CMK (cell line): ENCODE data around the gene TAS2R5.
"Not testable (repeated sequence)": the region's sequence is repeated elsewhere in the genome, so short reads cannot be mapped to it uniquely, and the experiment has no call there.

Source experiments
- DNase-seq: peaks from one replicate; pipeline ENCODE4 v3.0.0-alpha.2; 2010; ENCODE audit warnings: low read depth

TAS2R5 gene

GRCh38 chr7:141789917-141790316, at the start of gene TAS2R5:
TAS2R5 (plus strand) TSS chr7:141790217; CDS start chr7:141790362, 145 bp downstream.
- DNase-seq, result no peak

GRCh38 chr7:141742229-141742628, 47.8 kb upstream of the TAS2R5 start:
- DNase-seq, result no peak

GRCh38 chr7:141744131-141744530, 45.9 kb upstream of the TAS2R5 start:
- DNase-seq, result no peak

GRCh38 chr7:141748396-141748795, 41.6 kb upstream of the TAS2R5 start:
- DNase-seq, result no peak

- not testable (repeated sequence) for DNase-seq
Measured at GRCh38 chr7:141751904-141752303, 38.1 kb upstream of the TAS2R5 start.

- no peak for DNase-seq
Measured at GRCh38 chr7:141752634-141753033, 37.4 kb upstream of the TAS2R5 start.

GRCh38 chr7:141754939-141755338, 35.1 kb upstream of the TAS2R5 start:
- DNase-seq, result no peak

- DNase-seq, result no peak
Measured at GRCh38 chr7:141763797-141764196, 26.2 kb upstream of the TAS2R5 start, which contains the start of gene TAS2R3. TAS2R3 (plus strand) TSS chr7:141764097; CDS start chr7:141764159, 62 bp downstream.

GRCh38 chr7:141770083-141770583, 19.9 kb upstream of the TAS2R5 start:
- not testable (repeated sequence) for DNase-seq

- DNase-seq, result no peak
Measured at GRCh38 chr7:141776374-141776773, 13.6 kb upstream of the TAS2R5 start, which contains the start of gene TAS2R4. TAS2R4 (plus strand) TSS chr7:141776674; CDS start chr7:141778489, 1,815 bp downstream.

GRCh38 chr7:141785706-141786552, 4.1 kb upstream of the TAS2R5 start:
- DNase-seq, result no peak

- DNase-seq, result no peak
Measured at GRCh38 chr7:141788296-141788695, 1.7 kb upstream of the TAS2R5 start.

- DNase-seq, result no peak
Measured at GRCh38 chr7:141792526-141792925, 2.5 kb downstream of the TAS2R5 start.

- no peak for DNase-seq
Measured at GRCh38 chr7:141820067-141820466, 30.1 kb downstream of the TAS2R5 start.

GRCh38 chr7:141822432-141822831, 32.4 kb downstream of the TAS2R5 start:
- DNase-seq, result not testable (repeated sequence)

- no peak for DNase-seq
Measured at GRCh38 chr7:141837683-141838082, 47.7 kb downstream of the TAS2R5 start.

- DNase-seq, result no peak
Measured at GRCh38 chr7:141838581-141838980, 48.6 kb downstream of the TAS2R5 start.

- DNase-seq, result no peak
Measured at GRCh38 chr7:141839256-141839655, 49.2 kb downstream of the TAS2R5 start.

- no peak for DNase-seq
Measured at GRCh38 chr7:141840708-141841107, 50.7 kb downstream of the TAS2R5 start.
